Nephron progenitor cell (in vitro differentiated cells): ENCODE measurements around the gene TAS2R10.

Experiments
- DNase-seq: peaks from one replicate; pipeline ENCODE4 v3.0.0; 2021
- H3K27ac Mint-ChIP-seq: 2 replicates; pipeline ENCODE4 v1.8.0; 2021; ENCODE audit warnings: mild to moderate bottlenecking, moderate library complexity, mixed read lengths
- H3K27me3 Mint-ChIP-seq: 2 replicates; pipeline ENCODE4 v1.8.0; 2021; ENCODE audit warnings: mild to moderate bottlenecking, low read depth, mixed read lengths; ENCODE audit not compliant: poor library complexity
- H3K36me3 Mint-ChIP-seq: 2 replicates; pipeline ENCODE4 v1.8.0; 2021; ENCODE audit warnings: low read depth, mixed read lengths
- H3K4me1 Mint-ChIP-seq: 2 replicates; pipeline ENCODE4 v1.8.0; 2021; ENCODE audit warnings: mixed read lengths
- H3K4me3 Mint-ChIP-seq: 2 replicates; pipeline ENCODE4 v1.8.0; 2021; ENCODE audit warnings: mild to moderate bottlenecking, moderate library complexity, mixed read lengths
- H3K9me3 Mint-ChIP-seq: 2 replicates; pipeline ENCODE4 v1.8.0; 2021; ENCODE audit warnings: mild to moderate bottlenecking, moderate library complexity, mixed read lengths
- CTCF ChIP-seq: fragments of 200-600 bp; sonication (generic); IDR thresholded peaks from 2 replicates; pipeline ENCODE4 v1.5.0; 2021; ENCODE audit warnings: antibody characterized with exemption

TAS2R10 gene

GRCh38 chr12:10838461-10838860, 12.3 kb upstream of the TAS2R10 start:
- TF ChIP-seq CTCF: no peak
- no peak for DNase-seq
- H3K4me3 Mint-ChIP-seq: no peak overlapping the region
- H3K36me3 Mint-ChIP-seq: peaks cover 60% of the 10 kb centered on the region
- no peaks in the 10 kb centered on the region for H3K4me1 Mint-ChIP-seq
- no peak overlapping the region for H3K27ac Mint-ChIP-seq
- peaks cover 5% of the 10 kb centered on the region for H3K9me3 Mint-ChIP-seq
- H3K27me3 Mint-ChIP-seq: no peaks in the 10 kb centered on the region

- Mint-ChIP-seq H3K4me1 (no peaks in the 10 kb centered on the region), H3K27ac (no peak overlapping the region), H3K36me3 (peaks cover 7% of the 10 kb centered on the region), H3K4me3 (no peak overlapping the region), H3K9me3 (no peaks in the 10 kb centered on the region), H3K27me3 (no peaks in the 10 kb centered on the region)
- TF ChIP-seq CTCF: no peak
- no peak for DNase-seq
Measured at GRCh38 chr12:10829994-10830393, 3.8 kb upstream of the TAS2R10 start.

GRCh38 chr12:10824957-10825356, 1.2 kb downstream of the TAS2R10 start:
- no peaks in the 10 kb centered on the region for H3K36me3 Mint-ChIP-seq
- H3K4me1 Mint-ChIP-seq: no peaks in the 10 kb centered on the region
- no peaks in the 10 kb centered on the region for H3K27me3 Mint-ChIP-seq
- TF ChIP-seq CTCF: no peak
- DNase-seq: no peak
- H3K27ac Mint-ChIP-seq: no peak overlapping the region
- H3K9me3 Mint-ChIP-seq: no peaks in the 10 kb centered on the region
- no peak overlapping the region for H3K4me3 Mint-ChIP-seq

GRCh38 chr12:10811883-10812536, 14.1 kb downstream of the TAS2R10 start:
- TF ChIP-seq CTCF: no peak
- H3K27ac Mint-ChIP-seq: no peak overlapping the region
- DNase-seq: no peak
- no peaks in the 10 kb centered on the region for H3K27me3 Mint-ChIP-seq
- no peaks in the 10 kb centered on the region for H3K36me3 Mint-ChIP-seq
- H3K9me3 Mint-ChIP-seq: no peaks in the 10 kb centered on the region
- H3K4me3 Mint-ChIP-seq: no peak overlapping the region
- peaks cover 6% of the 10 kb centered on the region for H3K4me1 Mint-ChIP-seq

GRCh38 chr12:10810068-10810467, 16.1 kb downstream of the TAS2R10 start, which contains the start of gene TAS2R9:
TAS2R9 (minus strand) TSS chr12:10810168; CDS start chr12:10810075, 93 bp downstream.
- Mint-ChIP-seq H3K4me3 (no peak within 1 kb of the TSS), H3K27me3 (no peaks in the 10 kb centered on the region), H3K4me1 (peaks cover 6% of the 10 kb centered on the region), H3K9me3 (no peaks in the 10 kb centered on the region), H3K36me3 (no peaks in the 10 kb centered on the region), H3K27ac (no peak within 1 kb of the TSS)
- TF ChIP-seq CTCF: no peak
- DNase-seq: no peak

- H3K4me3 Mint-ChIP-seq: no peak within 1 kb of the TSS
- no peak for TF ChIP-seq CTCF
Measured at GRCh38 chr12:10807186-10807585, 19.0 kb downstream of the TAS2R10 start, which contains the start of gene TAS2R8. TAS2R8 (minus strand) TSS chr12:10807286; CDS start chr12:10806980, 306 bp downstream.

More at GRCh38 chr12:10807186-10807585, 19.0 kb downstream of the TAS2R10 start, which contains the start of gene TAS2R8:
- DNase-seq: no peak
- Mint-ChIP-seq H3K36me3 (no peaks in the 10 kb centered on the region), H3K27ac (no peak within 1 kb of the TSS), H3K9me3 (no peaks in the 10 kb centered on the region), H3K27me3 (no peaks in the 10 kb centered on the region), H3K4me1 (peaks cover 6% of the 10 kb centered on the region)
